ENCODE results near the gene LSS. TPM values are rescaled to one million over a fixed set of nuclear protein-coding genes. Genes with fewer than 3 reads are reported as not detected.

The LSS gene
- total and polyA plus RNA-seq, 2 of the 8 experiments (the other 6 are each of a cell fraction or from before 2014, with no cell fraction given) = 96.1 to 123 TPM

GRCh38 chr21:46207006-46207919, 21.3 kb downstream of the LSS start (continued):
- no peak for TF ChIP-seq USF2 (IDR thresholded peaks at IDR 0.05; ENCODE audit: low read length)
- TF ChIP-seq TCF12 (IDR thresholded peaks at IDR 0.05; ENCODE audit: low read depth, low read length) = no peak
- TF ChIP-seq GABPA (IDR thresholded peaks at IDR 0.05; ENCODE audit: borderline replicate concordance, insufficient read depth, low read length) = no peak
- TF ChIP-seq E2F6 (IDR thresholded peaks at IDR 0.05) = no peak
- TF ChIP-seq BCL11A (IDR thresholded peaks at IDR 0.05; ENCODE audit: low read depth in 2 of 2, low read length in 2 of 2) = no peak
- no peak for TF ChIP-seq EP300 (IDR thresholded peaks at IDR 0.05; ENCODE audit: borderline replicate concordance in 1 of 2, low read depth in 2 of 2, low read length in 2 of 2)
- TF ChIP-seq RFX5 (IDR thresholded peaks at IDR 0.05; ENCODE audit: borderline replicate concordance, low read depth, low read length) = no peak

Measured in H1 (cell line).